WTC11 (cell line): ENCODE data around the gene MKX. TPM values are rescaled to one million over a fixed set of nuclear protein-coding genes. Genes with fewer than 3 reads are reported as not detected.

Experiments
- ATAC-seq: fragments of 200-7000 bp; cut with Tn5 transposase; 2 replicates; pipeline ENCODE4 v1.10.0; 2021; ENCODE audit warnings: mild to moderate bottlenecking, moderate library complexity
- CTCF ChIA-PET: fragments of 300-600 bp; sonication (Branson Sonifier 250); formaldehyde crosslinking; loops from one replicate; lab custom pipeline; 2021; ENCODE audit warnings: antibody characterized with exemption; lab: Charles Lee
- POLR2A ChIA-PET: fragments of 350-600 bp; sonication (Branson Sonifier 250); formaldehyde crosslinking; loops from one replicate; lab custom pipeline; 2021; ENCODE audit warnings: antibody characterized with exemption; lab: Charles Lee
- DNase-seq: peaks from one replicate; pipeline ENCODE4 v3.0.0; 2021; ENCODE audit warnings: low spot score
- H3K27ac Mint-ChIP-seq: 2 replicates; pipeline ENCODE4 v1.8.0; 2021; ENCODE audit warnings: mixed read lengths
- H3K27me3 Mint-ChIP-seq: 2 replicates; pipeline ENCODE4 v1.8.0; 2021; ENCODE audit warnings: low read depth, mild to moderate bottlenecking, moderate library complexity, mixed read lengths
- H3K36me3 Mint-ChIP-seq: 2 replicates; pipeline ENCODE4 v1.8.0; 2021; ENCODE audit warnings: mixed read lengths
- H3K4me1 Mint-ChIP-seq: 2 replicates; pipeline ENCODE4 v1.8.0; 2022; ENCODE audit warnings: mixed read lengths
- H3K4me3 Mint-ChIP-seq: 2 replicates; pipeline ENCODE4 v1.8.0; 2021; ENCODE audit warnings: mild to moderate bottlenecking, moderate library complexity, mixed read lengths
- H3K9me3 Mint-ChIP-seq: 2 replicates; pipeline ENCODE4 v1.8.0; 2021; ENCODE audit warnings: mixed read lengths
- ATF3 ChIP-seq: sonication (generic); formaldehyde crosslinking; conservative IDR thresholded peaks from 2 replicates; pipeline ENCODE4 v1.8.1; 2022; ENCODE audit warnings: mild to moderate bottlenecking, missing genetic modification reagents
- ATF6 ChIP-seq: sonication (generic); formaldehyde crosslinking; IDR thresholded peaks from 2 replicates; pipeline ENCODE4 v1.8.1; 2023; ENCODE audit warnings: mild to moderate bottlenecking, missing genetic modification reagents
- CTCF ChIP-seq: fragments of 200-600 bp; IDR thresholded peaks from 2 replicates; pipeline ENCODE4 v1.8.0; 2022; ENCODE audit warnings: antibody characterized with exemption
- E2F4 ChIP-seq: sonication (generic); formaldehyde crosslinking; IDR thresholded peaks from 2 replicates; pipeline ENCODE4 v1.8.1; 2022; ENCODE audit warnings: low read depth, mild to moderate bottlenecking, moderate library complexity, missing genetic modification reagents, borderline replicate concordance
- ELF4 ChIP-seq: sonication (generic); formaldehyde crosslinking; IDR thresholded peaks from 2 replicates; pipeline ENCODE4 v1.8.1; 2022; ENCODE audit warnings: low read depth, mild to moderate bottlenecking, moderate library complexity, missing genetic modification reagents
- ESRRA ChIP-seq: sonication (generic); formaldehyde crosslinking; IDR thresholded peaks from 2 replicates; pipeline ENCODE4 v1.8.1; 2022; ENCODE audit warnings: mild to moderate bottlenecking, missing genetic modification reagents, borderline replicate concordance
- FOXP1 ChIP-seq: sonication (generic); formaldehyde crosslinking; IDR thresholded peaks from 2 replicates; pipeline ENCODE4 v1.8.0; 2022; ENCODE audit warnings: missing genetic modification reagents, mild to moderate bottlenecking, moderate library complexity, borderline replicate concordance
- HMGA2 ChIP-seq: fragments of 250-450 bp; sonication (Bioruptor Pico); IDR thresholded peaks from 2 replicates; pipeline ENCODE4 v1.4.0; 2021; ENCODE audit warnings: mild to moderate bottlenecking, moderate library complexity
- IRF1 ChIP-seq: sonication (generic); formaldehyde crosslinking; IDR thresholded peaks from 2 replicates; pipeline ENCODE4 v1.8.0; 2023; ENCODE audit warnings: missing genetic modification reagents
- IRF2 ChIP-seq: sonication (generic); formaldehyde crosslinking; IDR thresholded peaks from 2 replicates; pipeline ENCODE4 v1.8.0; 2022; ENCODE audit warnings: low read depth, missing genetic modification reagents, borderline replicate concordance
- MAX ChIP-seq: sonication (generic); formaldehyde crosslinking; IDR thresholded peaks from 2 replicates; pipeline ENCODE4 v1.8.0; 2022; ENCODE audit warnings: mild to moderate bottlenecking, missing genetic modification reagents
- NFYB ChIP-seq: sonication (generic); formaldehyde crosslinking; conservative IDR thresholded peaks from 2 replicates; pipeline ENCODE4 v1.8.0; 2022; ENCODE audit warnings: low read depth, missing genetic modification reagents
- OVOL2 ChIP-seq: fragments of 250-450 bp; sonication (Bioruptor Pico); IDR thresholded peaks from 2 replicates; pipeline ENCODE4 v1.9.0; 2021; ENCODE audit warnings: mild to moderate bottlenecking, borderline replicate concordance
- PREB ChIP-seq: sonication (generic); formaldehyde crosslinking; IDR thresholded peaks from 2 replicates; pipeline ENCODE4 v1.8.1; 2022; ENCODE audit warnings: mild to moderate bottlenecking, missing genetic modification reagents, moderate library complexity, borderline replicate concordance
- SOX15 ChIP-seq: fragments of 250-450 bp; sonication (Bioruptor Pico); IDR thresholded peaks from 2 replicates; pipeline ENCODE4 v1.9.0; 2021; ENCODE audit warnings: mild to moderate bottlenecking
- SP1 ChIP-seq: sonication (generic); formaldehyde crosslinking; conservative IDR thresholded peaks from 2 replicates; pipeline ENCODE4 v1.8.1; 2022; ENCODE audit warnings: missing genetic modification reagents
- ZBTB21 ChIP-seq: sonication (generic); formaldehyde crosslinking; IDR thresholded peaks from 2 replicates; pipeline ENCODE4 v1.8.1; 2023; ENCODE audit warnings: mild to moderate bottlenecking, missing genetic modification reagents, borderline replicate concordance
- ZNF219 ChIP-seq: sonication (generic); formaldehyde crosslinking; IDR thresholded peaks from 2 replicates; pipeline ENCODE4 v1.8.0; 2023; ENCODE audit warnings: missing genetic modification reagents, mild to moderate bottlenecking, borderline replicate concordance
- total RNA-seq: library from RNA; stranded (reverse); gene quantifications from 3 replicates; pipeline ENCODE4 v1.2.3, GENCODE V29; 2021

The MKX gene
- total RNA-seq, 1 experiment from 2014 or later: 1.2 TPM

- TF ChIP-seq ATF6 (CRISPR knock-in tag): no peak
- no peak for TF ChIP-seq PREB (CRISPR knock-in tag)
- no peak for TF ChIP-seq SP1 (CRISPR knock-in tag)
- TF ChIP-seq FOXP1 (CRISPR knock-in tag): no peak
- no peak for TF ChIP-seq NFYB (CRISPR knock-in tag)
Measured at GRCh38 chr10:27660268-27660667, 85.4 kb downstream of the MKX start (continued).

GRCh38 chr10:27659786-27660185, 85.8 kb downstream of the MKX start:
- ATAC-seq: no peak; the same call in 1 of the 2 replicates
- Mint-ChIP-seq H3K27me3 (no peaks in the 10 kb centered on the region), H3K27ac (no peak overlapping the region), H3K9me3 (no peaks in the 10 kb centered on the region), H3K4me1 (peaks cover 25% of the 10 kb centered on the region), H3K36me3 (no peaks in the 10 kb centered on the region), H3K4me3 (no peak overlapping the region)
- DNase-seq: no peak
- TF ChIP-seq ATF3 (CRISPR knock-in tag) (no peak), SOX15 (CRISPR knock-in tag) (no peak), ESRRA (CRISPR knock-in tag) (no peak), MAX (CRISPR knock-in tag) (no peak), ATF6 (CRISPR knock-in tag) (no peak), CTCF (no peak), E2F4 (CRISPR knock-in tag) (no peak), ZNF219 (no peak), IRF1 (CRISPR knock-in tag) (no peak), PREB (CRISPR knock-in tag) (no peak), ZBTB21 (CRISPR knock-in tag) (no peak), HMGA2 (no peak), IRF2 (no peak), OVOL2 (CRISPR knock-in tag) (no peak), ELF4 (CRISPR knock-in tag) (no peak)
- ChIA-PET CTCF (interaction anchor here (0.9 to 1.0 kb wide), 2 partner anchors 101 to 582 kb away, joined by 3 read pairs; no protein-coding TSS in a partner anchor), POLR2A (no interaction called here)
